ENCODE data around the gene RAB4B. TPM values are rescaled to one million over a fixed set of nuclear protein-coding genes. Genes with fewer than 3 reads are reported as not detected.
"Not testable (repeated sequence)": the region's sequence is repeated elsewhere in the genome, so short reads cannot be mapped to it uniquely, and the experiment has no call there.

The RAB4B gene
- total RNA-seq, 4 donors from 2014 or later: 18.7 to 27.5 (median 20.9) TPM

DNA sequence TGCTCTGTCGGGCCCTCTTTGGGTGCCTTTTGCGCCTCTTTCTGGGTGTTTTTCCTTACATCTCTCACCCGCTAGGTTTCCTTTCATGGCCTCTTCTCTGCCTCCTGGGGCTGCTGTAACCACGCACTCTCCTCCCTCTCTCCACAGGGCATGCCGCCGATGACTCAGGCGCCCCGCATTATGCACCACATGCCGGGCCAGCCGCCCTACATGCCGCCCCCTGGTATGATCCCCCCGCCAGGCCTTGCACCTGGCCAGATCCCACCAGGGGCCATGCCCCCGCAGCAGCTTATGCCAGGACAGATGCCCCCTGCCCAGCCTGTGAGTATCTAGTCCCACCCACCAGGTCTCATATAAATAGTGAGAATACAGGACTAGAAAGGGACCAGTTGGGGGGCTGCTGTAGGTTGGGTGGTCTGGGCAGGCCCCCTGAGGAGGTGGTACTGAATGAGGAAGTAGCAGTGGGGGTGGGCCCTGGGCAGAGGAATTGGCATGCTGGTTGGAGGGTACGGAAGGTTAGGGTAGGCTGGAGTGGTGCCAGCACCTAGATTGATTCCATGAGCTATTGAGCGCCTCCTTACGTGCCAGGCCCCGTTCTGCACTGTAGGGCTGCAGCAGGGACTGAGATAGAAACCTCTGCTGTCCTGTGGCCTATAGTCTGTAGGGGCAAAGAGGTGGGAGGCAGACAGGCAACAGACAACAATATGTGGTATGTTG is 15.1 kb upstream of the RAB4B start:
- H3K36me3 ChIP-seq: peaks cover 4 to 97% of the 10 kb centered on the region in 2 donors
- H3K27ac ChIP-seq: no peak overlapping the region
- WGBS, 2 donors (ENCODE audit: low coverage in 1 of 2): 78 to 92% methylated on average over 2 to 8 of the region's 17 CpGs
- TF ChIP-seq POLR2AphosphoS5 (IDR thresholded peaks at IDR 0.05): no peak
- no peak for TF ChIP-seq EP300 (IDR thresholded peaks at IDR 0.05)
- H3K27me3 ChIP-seq: no peaks in the 10 kb centered on the region
- H3K9me3 ChIP-seq: no peaks in the 10 kb centered on the region
- no peak overlapping the region for H3K4me3 ChIP-seq
- ATAC-seq: no peak
- H3K4me1 ChIP-seq: no peaks in the 10 kb centered on the region

DNA sequence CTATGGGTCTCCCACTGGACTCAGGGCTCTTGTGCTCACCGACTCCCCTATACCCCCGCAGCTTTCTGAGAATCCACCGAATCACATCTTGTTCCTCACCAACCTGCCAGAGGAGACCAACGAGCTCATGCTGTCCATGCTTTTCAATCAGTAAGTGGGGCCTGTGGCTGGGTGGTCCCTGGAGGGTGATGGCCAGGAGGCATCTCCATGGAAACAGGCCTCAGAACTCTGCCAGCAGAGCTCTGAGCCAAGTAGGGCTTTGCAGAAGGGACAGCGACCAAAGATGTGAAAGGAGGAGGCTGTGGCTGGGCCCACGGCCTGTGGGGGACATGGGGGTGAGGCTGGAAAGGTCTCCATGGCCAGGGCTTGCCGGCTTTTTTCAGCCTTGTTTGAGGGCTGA is 14.5 kb upstream of the RAB4B start:
- H3K27ac ChIP-seq: no peak overlapping the region
- no peak overlapping the region for H3K4me3 ChIP-seq
- no peaks in the 10 kb centered on the region for H3K9me3 ChIP-seq
- no peak for ATAC-seq
- WGBS, 2 donors (ENCODE audit: low coverage in 1 of 2): 100% methylated on average over 2 of the region's 7 CpGs; no CpG with 5 or more reads in 1 of the 2 donors
- no peaks in the 10 kb centered on the region for H3K27me3 ChIP-seq
- H3K4me1 ChIP-seq: no peaks in the 10 kb centered on the region
- peaks cover 4 to 91% of the 10 kb centered on the region in 2 donors for H3K36me3 ChIP-seq
- TF ChIP-seq, protein P1, sequence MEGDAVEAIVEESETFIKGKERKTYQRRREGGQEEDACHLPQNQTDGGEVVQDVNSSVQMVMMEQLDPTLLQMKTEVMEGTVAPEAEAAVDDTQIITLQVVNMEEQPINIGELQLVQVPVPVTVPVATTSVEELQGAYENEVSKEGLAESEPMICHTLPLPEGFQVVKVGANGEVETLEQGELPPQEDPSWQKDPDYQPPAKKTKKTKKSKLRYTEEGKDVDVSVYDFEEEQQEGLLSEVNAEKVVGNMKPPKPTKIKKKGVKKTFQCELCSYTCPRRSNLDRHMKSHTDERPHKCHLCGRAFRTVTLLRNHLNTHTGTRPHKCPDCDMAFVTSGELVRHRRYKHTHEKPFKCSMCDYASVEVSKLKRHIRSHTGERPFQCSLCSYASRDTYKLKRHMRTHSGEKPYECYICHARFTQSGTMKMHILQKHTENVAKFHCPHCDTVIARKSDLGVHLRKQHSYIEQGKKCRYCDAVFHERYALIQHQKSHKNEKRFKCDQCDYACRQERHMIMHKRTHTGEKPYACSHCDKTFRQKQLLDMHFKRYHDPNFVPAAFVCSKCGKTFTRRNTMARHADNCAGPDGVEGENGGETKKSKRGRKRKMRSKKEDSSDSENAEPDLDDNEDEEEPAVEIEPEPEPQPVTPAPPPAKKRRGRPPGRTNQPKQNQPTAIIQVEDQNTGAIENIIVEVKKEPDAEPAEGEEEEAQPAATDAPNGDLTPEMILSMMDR (IDR thresholded peaks at IDR 0.05): no peak

DNA sequence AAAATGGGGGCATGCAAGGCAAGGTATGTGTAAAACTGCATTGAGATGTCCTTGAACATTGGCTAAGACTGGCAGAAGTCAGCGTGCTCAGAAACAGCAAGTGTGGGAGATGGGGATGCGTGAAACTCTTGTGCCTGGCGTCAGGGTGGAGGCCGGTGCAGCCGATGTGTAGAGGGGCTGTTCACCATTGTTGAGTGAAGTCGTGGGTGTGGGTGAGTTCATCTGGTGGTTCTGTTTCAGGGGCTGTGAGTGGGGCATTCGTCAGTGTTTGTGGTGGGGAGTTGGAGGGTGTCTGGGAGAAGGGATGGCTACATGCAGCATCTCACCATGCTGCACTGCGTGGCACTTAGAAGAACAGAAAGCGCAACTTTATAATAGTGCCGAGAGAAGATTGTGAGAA is 14.1 kb upstream of the RAB4B start:
- no peak for ATAC-seq
- Histone ChIP-seq H3K9me3 (no peaks in the 10 kb centered on the region), H3K4me1 (no peaks in the 10 kb centered on the region), H3K27me3 (no peaks in the 10 kb centered on the region), H3K36me3 (peaks cover 4 to 87% of the 10 kb centered on the region in 2 donors), H3K4me3 (no peak overlapping the region), H3K27ac (no peak overlapping the region)
- WGBS, 2 donors (ENCODE audit: low coverage in 1 of 2): 85 to 100% methylated on average over 2 to 9 of the region's 10 CpGs
- TF ChIP-seq, protein P1 (IDR thresholded peaks at IDR 0.05): no peak
- TF ChIP-seq EP300 (IDR thresholded peaks at IDR 0.05) (no peak), POLR2AphosphoS5 (IDR thresholded peaks at IDR 0.05) (no peak), POLR2A (IDR thresholded peaks at IDR 0.05) (no peak)

DNA sequence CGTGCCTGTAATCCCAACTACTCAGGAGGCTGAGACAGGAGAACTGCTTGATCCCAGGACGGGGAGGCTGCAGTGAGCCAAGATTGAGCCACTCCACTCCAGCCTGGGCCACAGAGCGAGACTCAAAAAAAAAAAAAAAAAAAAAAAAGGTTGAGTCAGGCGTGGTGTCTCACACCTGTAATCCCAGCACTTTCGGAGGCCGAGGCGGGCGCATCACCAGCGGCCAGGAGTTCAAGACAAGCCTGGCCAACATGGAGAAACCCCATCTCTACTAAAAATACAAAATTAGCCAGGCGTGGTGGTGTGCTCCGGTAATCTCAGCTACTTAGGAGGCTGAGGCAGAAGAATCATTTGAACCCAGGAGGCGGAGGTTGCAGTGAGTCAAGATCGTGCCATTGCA is 11.7 kb upstream of the RAB4B start:
- H3K27me3 ChIP-seq, ATAC-seq, H3K27ac ChIP-seq, H3K4me1 ChIP-seq, H3K4me3 ChIP-seq, H3K9me3 ChIP-seq: not testable (repeated sequence)
- H3K36me3 ChIP-seq: peaks cover 4 to 63% of the 10 kb centered on the region in 2 donors
- WGBS, 2 donors (ENCODE audit: low coverage in 1 of 2): 91% methylated on average over 10 of the region's 13 CpGs; no CpG with 5 or more reads in 1 of the 2 donors

DNA sequence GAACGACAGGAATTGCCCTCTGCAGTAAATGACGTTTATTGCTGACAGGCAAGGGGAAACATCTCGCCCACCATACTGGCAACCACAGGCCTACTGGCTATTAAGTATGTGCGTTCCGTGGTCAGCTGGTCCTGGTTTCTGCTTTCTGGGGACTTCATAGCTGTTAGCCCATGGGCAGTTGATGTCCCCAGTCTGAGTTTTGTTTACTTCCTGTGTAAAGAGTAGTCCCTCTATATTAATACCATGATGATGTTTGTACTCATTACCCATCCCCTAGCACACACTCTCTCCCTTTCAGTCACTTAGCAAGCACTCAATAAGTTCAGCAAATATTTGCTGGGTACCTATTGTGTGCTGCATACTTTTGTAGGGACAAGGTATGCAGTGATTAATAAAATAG is 9.2 kb upstream of the RAB4B start:
- Histone ChIP-seq H3K36me3 (peaks cover 0 to 38% of the 10 kb centered on the region in 2 donors), H3K9me3 (no peaks in the 10 kb centered on the region), H3K4me1 (no peaks in the 10 kb centered on the region), H3K27ac (no peak overlapping the region), H3K27me3 (no peaks in the 10 kb centered on the region), H3K4me3 (no peak overlapping the region)
- WGBS, 2 donors (ENCODE audit: low coverage in 1 of 2): 76 to 95% methylated on average over 4 to 5 of the region's 5 CpGs
- ATAC-seq: no peak
- TF ChIP-seq POLR2A (IDR thresholded peaks at IDR 0.05) (no peak), EP300 (IDR thresholded peaks at IDR 0.05) (no peak), POLR2AphosphoS5 (IDR thresholded peaks at IDR 0.05) (no peak)
- TF ChIP-seq, protein P1 (IDR thresholded peaks at IDR 0.05): no peak

DNA sequence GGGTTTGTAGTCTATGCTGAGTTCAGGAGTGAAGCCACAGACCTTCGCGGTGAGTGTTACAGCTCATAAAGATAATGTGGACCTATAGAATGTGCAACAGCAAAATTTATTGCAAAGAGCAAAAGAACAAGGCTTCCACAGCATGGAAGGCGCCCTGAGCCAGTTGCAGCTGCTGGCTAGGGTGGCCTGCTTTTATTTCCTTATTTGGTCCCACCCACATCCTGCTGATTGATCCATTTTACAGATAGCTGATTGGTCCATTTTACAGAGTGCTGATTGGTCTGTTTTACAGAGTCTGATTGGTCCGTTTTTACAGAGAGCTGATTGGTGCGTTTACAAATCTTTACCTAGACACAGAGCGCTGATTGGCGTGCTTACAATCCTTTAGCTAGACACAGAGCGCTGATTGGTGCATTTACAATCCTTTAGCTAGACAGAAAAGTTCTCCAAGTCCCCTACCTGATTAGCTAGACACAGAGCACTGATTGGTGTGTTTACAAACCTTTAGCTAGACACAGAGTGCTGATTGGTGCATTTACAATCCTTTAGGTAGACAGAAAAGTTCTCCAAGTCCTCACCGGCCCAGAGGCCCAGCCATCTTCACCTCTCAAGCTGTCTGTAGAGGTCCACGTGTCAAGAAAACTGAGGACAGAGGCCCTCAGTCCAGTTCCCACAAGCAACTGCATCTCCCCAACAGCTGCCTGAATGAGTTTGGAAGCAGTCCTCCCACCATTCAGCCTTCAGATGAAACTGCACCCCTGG is 6.8 kb upstream of the RAB4B start:
- not testable (repeated sequence) for H3K9me3 ChIP-seq, H3K27me3 ChIP-seq, H3K4me3 ChIP-seq, H3K4me1 ChIP-seq, ATAC-seq, H3K27ac ChIP-seq
- H3K36me3 ChIP-seq: peaks cover 0 to 14% of the 10 kb centered on the region in 2 donors
- WGBS, 2 donors (ENCODE audit: low coverage in 1 of 2): 88 to 96% methylated on average over 3 to 9 of the region's 10 CpGs
